ENCODE results near the gene APBA2.

APBA2 gene

GRCh38 chr15:29133791-29134190 lies 248.0 kb downstream of the APBA2 start:
- DNase-seq (ENCODE audit: insufficient read length, low spot score) (no peak), FAIRE-seq (no peak)

GRCh38 chr15:29134239-29134638 lies 248.5 kb downstream of the APBA2 start:
- DNase-seq (ENCODE audit: insufficient read length, low spot score) = no peak
- TF ChIP-seq CTCF (IDR thresholded peaks at IDR 0.05; ENCODE audit: insufficient read depth, missing control alignments) = no peak
- no peak for FAIRE-seq

More at GRCh38 chr15:29133791-29134190, 248.0 kb downstream of the APBA2 start:
- TF ChIP-seq CTCF (IDR thresholded peaks at IDR 0.05; ENCODE audit: insufficient read depth, missing control alignments) = no peak

GRCh38 chr15:29134641-29135308 lies 249.0 kb downstream of the APBA2 start:
- no peak for FAIRE-seq
- DNase-seq (ENCODE audit: insufficient read length, low spot score) = no peak

GRCh38 chr15:29135309-29135657 lies 249.5 kb downstream of the APBA2 start:
- TF ChIP-seq CTCF (IDR thresholded peaks at IDR 0.05; ENCODE audit: insufficient read depth, missing control alignments) = no peak
- no peak for DNase-seq (ENCODE audit: insufficient read length, low spot score)
- no peak for FAIRE-seq

More at GRCh38 chr15:29134641-29135308, 249.0 kb downstream of the APBA2 start:
- TF ChIP-seq CTCF (IDR thresholded peaks at IDR 0.05; ENCODE audit: insufficient read depth, missing control alignments) = no peak

GRCh38 chr15:29135702-29136646 lies 250.2 kb downstream of the APBA2 start:
- no peak for DNase-seq (ENCODE audit: insufficient read length, low spot score)
- no peak for FAIRE-seq
- TF ChIP-seq CTCF (IDR thresholded peaks at IDR 0.05; ENCODE audit: insufficient read depth, missing control alignments) = no peak

GRCh38 chr15:29138260-29138659 lies 252.5 kb downstream of the APBA2 start:
- DNase-seq (ENCODE audit: insufficient read length, low spot score) (no peak), FAIRE-seq (no peak)
- no peak for TF ChIP-seq CTCF (IDR thresholded peaks at IDR 0.05; ENCODE audit: insufficient read depth, missing control alignments)

- no peak for FAIRE-seq
- no peak for TF ChIP-seq CTCF (IDR thresholded peaks at IDR 0.05; ENCODE audit: insufficient read depth, missing control alignments)
- no peak for DNase-seq (ENCODE audit: insufficient read length, low spot score)
Observed at GRCh38 chr15:29139072-29139471, 253.3 kb downstream of the APBA2 start.
